Sigmoid colon (tissue), 4 donors: ENCODE measurements around the gene C1orf56.

Experiments
- EP300 ChIP-seq, 4 donors: sonication (generic); formaldehyde crosslinking; IDR thresholded peaks; one replicate each; pipeline ENCODE4 v1.6.1; 2017; ENCODE audit warnings: antibody characterized with exemption in 4 of 4
- POLR2AphosphoS5 ChIP-seq, 4 donors: sonication (generic); formaldehyde crosslinking; IDR thresholded peaks; one replicate each; pipeline ENCODE4 v1.6.1; 2017; ENCODE audit warnings: antibody characterized with exemption in 4 of 4

- TF ChIP-seq EP300 (IDR thresholded peaks at IDR 0.05) (no peak), POLR2AphosphoS5 (IDR thresholded peaks at IDR 0.05) (no peak)
Measured at GRCh38 chr1:151085953-151086559, 38.5 kb downstream of the C1orf56 start.
